SIG-M5 treated with dmso at 0.1 percent for 504 hours (cell line): ENCODE data around the gene CAMLG.
A peak's percentile ranks its signal among the peaks of the same experiment; 100 is the strongest.
"Not testable (repeated sequence)": the region's sequence is repeated elsewhere in the genome, so short reads cannot be mapped to it uniquely, and the experiment has no call there.

Experiments used
- DNase-seq: peaks from one replicate; lab custom pipeline; 2025; ENCODE audit not compliant: unreplicated experiment; lab: John Stamatoyannopoulos, UW

Gene CAMLG

DNA sequence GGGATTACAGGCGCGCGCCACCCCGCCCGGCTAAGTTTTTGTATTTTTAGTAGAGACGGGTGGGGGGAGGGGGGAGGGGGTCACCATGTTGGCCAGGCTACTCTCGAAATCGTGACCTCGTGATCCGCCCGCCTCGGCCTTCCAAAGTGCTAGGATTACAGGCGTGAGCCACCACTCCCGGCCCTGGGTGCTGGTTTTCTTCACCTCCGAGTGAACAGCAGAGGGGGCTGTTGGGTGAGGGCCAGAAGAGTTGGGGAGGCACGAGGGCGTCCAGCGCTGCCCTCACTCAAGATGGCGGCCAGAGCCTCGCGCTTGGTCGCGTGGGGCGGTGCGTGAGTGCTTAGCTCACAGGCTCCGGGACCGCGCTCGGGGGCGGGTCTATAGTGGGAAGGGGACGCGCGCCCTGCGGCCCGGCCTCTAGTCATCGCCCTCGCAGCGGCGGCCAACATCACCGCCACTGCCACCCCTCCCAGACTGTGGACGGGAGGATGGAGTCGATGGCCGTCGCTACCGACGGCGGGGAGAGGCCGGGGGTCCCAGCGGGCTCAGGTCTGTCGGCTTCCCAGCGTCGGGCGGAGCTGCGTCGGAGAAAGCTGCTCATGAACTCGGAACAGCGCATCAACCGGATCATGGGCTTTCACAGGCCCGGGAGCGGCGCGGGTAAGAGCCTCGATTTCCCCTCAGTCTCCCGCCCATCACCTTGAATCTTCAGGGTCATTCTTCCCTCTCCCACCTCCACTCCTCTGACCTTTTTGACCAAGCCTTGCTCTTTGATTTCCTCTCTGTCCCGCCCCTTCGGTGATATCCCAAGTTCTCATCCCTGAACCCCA, at the start of gene CAMLG:
Gene CAMLG (plus strand): TSS at position 416 of the 830 bp plus-strand sequence. CDS start 73 bp downstream, at position 489.
- peak; percentile 96 for DNase-seq

DNA sequence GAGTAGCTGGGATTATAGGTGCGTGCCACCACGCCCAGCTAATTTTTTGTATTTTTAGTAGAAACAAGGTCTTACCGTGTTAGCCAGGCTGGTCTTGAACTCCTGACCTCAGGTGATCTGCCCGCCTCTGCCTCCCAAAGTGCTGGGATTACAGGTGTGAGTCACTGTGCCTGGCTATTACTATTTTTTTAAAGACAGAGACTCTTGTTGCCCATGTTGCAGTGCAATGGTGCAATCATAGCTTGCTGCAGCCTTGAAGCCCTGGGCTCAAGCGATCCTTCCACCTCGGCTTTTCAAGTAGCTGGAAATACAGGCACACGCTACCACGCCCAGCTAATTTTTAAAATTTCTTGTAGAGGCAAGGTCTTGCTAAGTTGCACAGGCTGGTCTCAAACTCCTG, 48.2 kb upstream of the CAMLG start:
- not testable (repeated sequence) for DNase-seq

DNA sequence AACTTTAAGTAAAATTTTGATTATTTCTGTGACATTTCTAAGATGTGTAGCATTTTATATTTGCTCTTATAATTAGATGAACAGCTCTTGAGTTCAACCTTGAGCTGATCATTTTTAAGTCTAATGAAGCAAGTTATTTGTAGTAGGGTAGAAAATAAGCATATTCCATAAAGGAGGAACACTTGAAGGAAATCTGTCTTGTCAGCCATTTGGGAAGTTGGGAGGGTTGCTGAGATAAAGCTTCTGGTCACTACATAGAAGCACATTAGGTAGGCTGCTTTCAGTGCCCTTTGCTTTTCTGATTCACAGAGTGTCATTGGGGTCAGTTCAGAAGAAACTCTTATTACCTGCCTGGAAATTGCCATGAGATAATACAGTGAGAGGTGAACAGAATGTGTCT, 45.6 kb upstream of the CAMLG start:
- DNase-seq, result no peak

- DNase-seq, result no peak
Measured at GRCh38 chr5:134708301-134708700, 30.0 kb upstream of the CAMLG start.

DNA sequence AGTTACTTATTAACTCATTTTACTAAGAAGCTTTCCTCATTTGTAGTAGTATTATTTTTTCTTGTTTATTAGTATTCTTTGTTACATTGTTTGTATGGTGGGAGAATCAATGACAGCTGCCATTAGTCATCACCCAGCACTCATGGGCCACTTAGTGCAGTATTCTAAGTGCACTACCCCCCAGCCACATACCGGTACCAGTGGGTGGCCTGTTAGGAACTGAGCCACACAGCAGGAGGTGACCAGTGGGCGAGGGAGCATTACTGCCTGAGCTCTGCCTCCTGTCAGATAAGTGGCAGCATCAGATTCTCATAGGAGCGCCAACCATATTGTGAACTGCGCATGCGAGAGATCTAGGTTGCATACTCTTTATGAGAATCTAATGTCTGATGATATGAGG, 24.2 kb upstream of the CAMLG start:
- no peak for DNase-seq

- DNase-seq, result no peak
Measured at GRCh38 chr5:134714541-134714940, 23.8 kb upstream of the CAMLG start.

DNA sequence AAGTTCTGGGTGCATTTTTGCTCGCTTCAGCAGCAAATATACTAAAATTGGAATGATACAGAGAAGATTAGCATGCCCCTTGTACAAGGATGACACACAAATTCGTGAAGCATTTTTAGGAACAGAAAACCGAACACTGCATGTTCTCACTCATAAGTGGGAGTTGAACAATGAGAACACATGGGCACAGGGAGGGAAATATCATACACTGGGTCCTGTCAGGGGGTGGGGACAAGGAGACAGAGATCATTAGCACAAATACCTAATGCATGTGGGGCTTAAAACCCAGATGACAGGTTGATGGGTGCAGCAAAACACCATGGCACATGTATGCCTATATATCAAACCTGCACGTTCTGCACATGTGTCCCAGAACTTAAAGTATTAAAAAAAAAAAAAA, 22.9 kb upstream of the CAMLG start:
- DNase-seq, result not testable (repeated sequence)

- DNase-seq, result no peak
Measured at GRCh38 chr5:134724872-134725271, 13.5 kb upstream of the CAMLG start.

DNA sequence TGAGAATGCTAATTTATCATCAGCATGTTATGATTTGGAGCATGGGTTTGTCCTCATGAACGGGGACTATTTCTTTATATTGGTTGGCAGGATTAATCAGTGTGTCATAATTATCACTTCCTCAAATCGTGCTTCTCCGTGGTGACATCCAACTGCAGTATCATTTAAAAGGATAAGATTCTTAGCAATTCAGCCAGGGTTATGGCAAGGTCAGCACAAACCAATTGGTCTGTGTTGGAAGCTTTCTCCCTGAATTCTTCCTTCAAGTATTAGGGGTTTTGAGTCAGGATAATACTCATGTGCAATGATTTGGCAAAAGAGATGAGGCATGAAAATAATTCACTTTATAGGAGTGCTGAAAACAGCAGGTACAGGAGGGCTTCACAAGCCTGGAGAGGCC, 5.5 kb upstream of the CAMLG start:
- DNase-seq, result peak; percentile 28

DNA sequence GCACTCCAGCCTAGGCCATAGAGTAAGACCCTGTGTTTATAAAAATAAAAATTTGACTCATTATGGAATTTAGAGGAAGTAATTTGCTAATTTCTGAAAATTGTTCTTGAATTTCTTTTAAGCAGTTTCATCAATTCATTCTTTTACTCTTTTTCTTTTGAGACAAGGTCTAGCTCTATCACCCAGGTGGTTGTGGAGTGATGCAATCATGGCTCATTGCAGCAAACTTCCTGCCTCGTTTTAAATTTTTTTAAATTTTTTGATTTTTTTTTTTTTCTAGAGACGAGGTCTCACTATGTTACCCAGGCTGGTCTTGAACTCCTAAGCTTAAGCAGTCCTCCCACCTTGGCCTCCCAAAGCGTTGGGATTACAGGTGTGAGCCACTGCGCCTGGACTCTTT, 3.1 kb upstream of the CAMLG start:
- DNase-seq, result no peak

GRCh38 chr5:134736173-134736812, 2.1 kb upstream of the CAMLG start:
- DNase-seq, result peak; percentile 36

DNA sequence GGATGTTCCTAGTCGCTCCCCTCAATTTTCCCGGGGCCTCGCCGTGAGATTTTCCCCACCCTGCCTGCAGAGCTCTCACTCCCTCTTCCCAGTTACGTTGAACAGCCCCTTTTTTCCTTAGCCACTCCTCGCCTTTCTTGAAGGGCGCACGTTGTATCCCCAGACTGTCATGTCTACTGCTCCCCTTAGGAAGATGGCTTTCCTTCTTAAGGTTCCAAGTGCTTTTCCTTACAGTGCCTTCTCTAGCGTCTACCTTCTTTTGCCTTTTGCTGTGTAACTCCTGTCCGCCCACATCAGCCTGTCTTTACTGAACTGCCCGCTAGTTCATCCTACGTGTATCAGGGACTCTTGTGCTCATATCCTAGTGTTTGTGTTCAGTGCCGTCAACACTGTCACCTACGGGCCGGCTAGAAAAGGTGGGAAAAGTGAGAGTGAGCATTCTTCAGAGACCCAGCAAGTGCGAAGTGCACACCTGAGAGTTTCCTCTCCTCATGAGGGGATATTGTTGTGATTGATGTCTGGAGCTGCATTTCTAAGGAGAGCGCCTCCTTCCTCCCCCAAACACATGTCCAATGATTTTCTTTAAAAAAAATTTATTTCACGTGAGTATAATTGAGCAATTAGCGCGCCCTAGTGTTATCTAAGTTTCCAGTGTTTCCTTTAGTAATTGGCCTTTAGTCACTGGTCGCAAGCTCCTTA, 764 bp downstream of the CAMLG start:
- peak; percentile 74 for DNase-seq

DNA sequence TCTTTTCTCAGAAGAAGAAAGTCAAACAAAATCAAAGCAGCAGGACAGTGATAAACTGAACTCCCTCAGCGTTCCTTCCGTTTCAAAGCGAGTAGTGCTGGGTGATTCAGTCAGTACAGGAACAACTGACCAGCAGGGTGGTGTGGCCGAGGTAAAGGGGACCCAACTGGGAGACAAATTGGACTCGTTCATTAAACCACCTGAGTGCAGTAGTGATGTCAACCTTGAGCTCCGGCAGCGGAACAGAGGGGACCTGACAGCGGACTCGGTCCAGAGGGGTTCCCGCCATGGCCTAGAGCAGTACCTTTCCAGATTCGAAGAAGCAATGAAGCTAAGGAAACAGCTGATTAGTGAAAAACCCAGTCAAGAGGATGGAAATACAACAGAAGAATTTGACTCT, 2.7 kb downstream of the CAMLG start:
- DNase-seq, result no peak

DNA sequence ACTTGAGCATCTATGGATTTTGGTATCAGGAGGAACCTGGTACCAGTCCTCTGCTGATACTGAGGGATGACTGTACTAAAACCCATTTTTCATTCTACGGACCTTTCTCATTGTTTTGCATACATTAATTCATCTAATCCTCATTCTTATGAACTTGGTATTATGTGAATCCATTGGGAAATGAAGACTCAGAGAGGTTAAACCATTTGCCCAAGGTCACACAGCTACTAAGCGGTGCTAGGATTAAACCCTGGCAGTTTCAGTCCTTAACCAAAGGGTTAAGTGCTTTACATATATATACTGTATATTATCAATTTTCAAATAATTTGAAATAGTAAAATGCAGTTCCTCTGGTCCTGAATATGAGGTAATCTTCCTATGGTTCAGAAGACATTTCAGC, 3.8 kb downstream of the CAMLG start:
- no peak for DNase-seq

DNA sequence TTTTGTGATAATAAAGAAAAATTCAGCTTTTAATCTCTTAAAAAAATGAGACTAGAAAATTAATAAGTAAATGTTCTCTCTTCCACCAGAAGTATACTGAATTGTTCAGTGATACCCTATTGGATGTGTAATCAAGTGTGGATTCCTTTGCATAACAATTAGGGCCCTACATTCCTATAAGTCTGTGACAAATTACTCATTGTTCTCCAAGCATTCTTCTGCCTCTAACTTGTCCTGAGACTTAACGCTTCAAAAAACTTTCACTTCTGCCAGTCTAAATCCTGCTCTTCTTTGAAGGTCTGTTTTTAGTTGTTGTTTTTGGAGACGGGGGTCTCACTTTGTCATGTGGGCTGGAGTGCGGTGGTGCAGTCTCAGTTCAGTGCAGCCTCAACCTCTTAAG, 11.1 kb downstream of the CAMLG start:
- no peak for DNase-seq

- DNase-seq, result no peak
Measured at GRCh38 chr5:134758176-134758503, 19.8 kb downstream of the CAMLG start.

GRCh38 chr5:134758504-134759341, 20.4 kb downstream of the CAMLG start, which contains the start of gene DDX46:
TSS of gene DDX46 (plus strand) at chr5:134758779. CDS start at chr5:134758939, 160 bp downstream.
- DNase-seq, result peak; percentile 96

GRCh38 chr5:134767528-134768291, 29.4 kb downstream of the CAMLG start:
- not testable (repeated sequence) for DNase-seq

DNA sequence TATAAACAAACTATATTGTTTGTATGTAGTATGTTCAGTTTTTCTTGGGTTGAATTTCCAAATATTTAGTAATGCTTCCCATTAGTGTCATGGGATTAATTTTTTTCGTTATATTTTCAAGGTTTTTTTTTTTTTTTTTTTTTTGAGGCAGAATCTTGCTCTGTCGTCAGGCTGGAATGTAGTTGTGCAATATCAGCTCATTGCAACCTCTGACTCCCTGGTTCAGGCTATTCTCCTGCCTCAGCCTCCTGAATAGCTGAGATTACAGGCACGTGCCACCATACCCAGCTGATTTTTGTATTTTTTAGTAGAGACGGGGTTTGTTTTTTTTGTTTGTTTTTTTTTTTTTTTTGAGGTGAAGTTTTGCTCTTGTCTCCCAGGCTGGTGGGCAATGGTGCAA, 30.9 kb downstream of the CAMLG start:
- peak; percentile 39 for DNase-seq

GRCh38 chr5:134772461-134773125, 34.2 kb downstream of the CAMLG start:
- no peak for DNase-seq
